ENCODE data around the gene STAG1. TPM values are rescaled to one million over a fixed set of nuclear protein-coding genes. Genes with fewer than 3 reads are reported as not detected.
"Not testable (repeated sequence)": the region's sequence is repeated elsewhere in the genome, so short reads cannot be mapped to it uniquely, and the experiment has no call there.

The STAG1 gene
- polyA plus RNA-seq, 1 experiment = 13.8 TPM

GRCh38 chr3:136518102-136518501 lies 234.1 kb downstream of the STAG1 start:
- no peak for TF ChIP-seq CTCF (IDR thresholded peaks at IDR 0.05; ENCODE audit: insufficient read depth, low read depth, low read length)
- CTCF ChIA-PET = interaction anchor here (0.6 to 1.4 kb wide), 3 partner anchors 18 to 126 kb away, joined by 3 read pairs; no protein-coding TSS in a partner anchor
- Histone ChIP-seq H3K4me3 (ENCODE audit: low read depth, low read length) (no peak overlapping the region), H3K36me3 (ENCODE audit: control insufficient read depth, insufficient read depth, low read length) (no peaks in the 10 kb centered on the region), H3K27me3 (ENCODE audit: control insufficient read depth, insufficient read depth, low read length) (no peaks in the 10 kb centered on the region)
- DNase-seq (ENCODE audit: low read depth) = no peak
- POLR2A ChIA-PET = no interaction called here

- ChIA-PET POLR2A (no interaction called here), CTCF (no interaction called here)
- no peak for DNase-seq (ENCODE audit: low read depth)
- no peak for TF ChIP-seq CTCF (IDR thresholded peaks at IDR 0.05; ENCODE audit: insufficient read depth, low read depth, low read length)
- Histone ChIP-seq H3K4me3 (ENCODE audit: low read depth, low read length) (no peak overlapping the region), H3K36me3 (ENCODE audit: control insufficient read depth, insufficient read depth, low read length) (no peaks in the 10 kb centered on the region), H3K27me3 (ENCODE audit: control insufficient read depth, insufficient read depth, low read length) (no peaks in the 10 kb centered on the region)
Observed at GRCh38 chr3:136516656-136517055, 235.5 kb downstream of the STAG1 start.

- no peak for DNase-seq (ENCODE audit: low read depth)
- ChIA-PET POLR2A (no interaction called here), CTCF (no interaction called here)
- Histone ChIP-seq H3K36me3 (ENCODE audit: control insufficient read depth, insufficient read depth, low read length) (no peaks in the 10 kb centered on the region), H3K27me3 (ENCODE audit: control insufficient read depth, insufficient read depth, low read length) (no peaks in the 10 kb centered on the region), H3K4me3 (ENCODE audit: low read depth, low read length) (no peak overlapping the region)
- no peak for TF ChIP-seq CTCF (IDR thresholded peaks at IDR 0.05; ENCODE audit: insufficient read depth, low read depth, low read length)
Observed at GRCh38 chr3:136516095-136516494, 236.1 kb downstream of the STAG1 start.

- H3K36me3 ChIP-seq (ENCODE audit: control insufficient read depth, insufficient read depth, low read length); CTCF ChIA-PET; POLR2A ChIA-PET; H3K4me3 ChIP-seq (ENCODE audit: low read depth, low read length); DNase-seq (ENCODE audit: low read depth); H3K27me3 ChIP-seq (ENCODE audit: control insufficient read depth, insufficient read depth, low read length): not testable (repeated sequence)
Observed at GRCh38 chr3:136514533-136514932, 237.6 kb downstream of the STAG1 start.

GRCh38 chr3:136513367-136513766 lies 238.8 kb downstream of the STAG1 start:
- ChIA-PET CTCF (interaction anchor here (0.8 kb wide), 1 partner anchor 122 kb away, joined by 3 read pairs; no protein-coding TSS in a partner anchor), POLR2A (no interaction called here)
- TF ChIP-seq CTCF (IDR thresholded peaks at IDR 0.05; ENCODE audit: insufficient read depth, low read depth, low read length) = no peak

GRCh38 chr3:136512381-136512780 lies 239.8 kb downstream of the STAG1 start:
- CTCF ChIA-PET = no interaction called here
- TF ChIP-seq CTCF (IDR thresholded peaks at IDR 0.05; ENCODE audit: insufficient read depth, low read depth, low read length) = no peak

More at GRCh38 chr3:136513367-136513766, 238.8 kb downstream of the STAG1 start:
- H3K4me3 ChIP-seq (ENCODE audit: low read depth, low read length) = no peak overlapping the region
- H3K36me3 ChIP-seq (ENCODE audit: control insufficient read depth, insufficient read depth, low read length) = no peaks in the 10 kb centered on the region
- no peak for DNase-seq (ENCODE audit: low read depth)
- no peaks in the 10 kb centered on the region for H3K27me3 ChIP-seq (ENCODE audit: control insufficient read depth, insufficient read depth, low read length)

More at GRCh38 chr3:136512381-136512780, 239.8 kb downstream of the STAG1 start:
- Histone ChIP-seq H3K4me3 (ENCODE audit: low read depth, low read length) (no peak overlapping the region), H3K27me3 (ENCODE audit: control insufficient read depth, insufficient read depth, low read length) (no peaks in the 10 kb centered on the region), H3K36me3 (ENCODE audit: control insufficient read depth, insufficient read depth, low read length) (no peaks in the 10 kb centered on the region)
- peak; percentile 56 for DNase-seq (ENCODE audit: low read depth)
- POLR2A ChIA-PET = no interaction called here

All from BJ (cell line).